Measurements from ENCODE around the gene LPO. TPM values are rescaled to one million over a fixed set of nuclear protein-coding genes. Genes with fewer than 3 reads are reported as not detected.

Gene LPO
- total RNA-seq, 3 donors from 2014 or later, result 0.18 TPM; not detected in 2

DNA sequence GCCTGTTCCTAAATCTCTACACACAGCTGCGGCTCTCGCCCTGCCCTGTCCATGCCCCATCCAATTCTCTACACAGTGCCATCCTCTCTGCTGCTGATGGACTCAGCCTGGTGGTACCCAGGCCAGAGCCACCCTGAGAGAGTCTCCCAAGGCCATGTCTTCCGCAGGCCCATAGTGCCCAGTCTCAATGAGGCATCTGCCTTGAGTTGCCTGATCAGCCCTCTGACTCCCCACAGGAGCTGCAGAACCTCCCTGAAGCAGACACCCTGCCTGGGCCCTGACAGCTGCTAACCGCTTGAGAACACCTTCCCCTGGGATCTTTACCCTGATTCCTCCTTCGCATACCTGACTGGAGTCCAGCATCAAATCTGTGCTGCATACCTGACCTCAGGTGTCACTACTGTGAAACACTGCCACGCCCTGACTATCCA, 76.9 kb downstream of the LPO start:
- Mint-ChIP-seq H3K4me3 (no peak overlapping the region), H3K27me3 (ENCODE audit: low read depth) (no peaks in the 10 kb centered on the region), H3K36me3 (ENCODE audit: insufficient read depth) (peaks cover 7% of the 10 kb centered on the region), H3K9me3 (no peaks in the 10 kb centered on the region), H3K4me1 (ENCODE audit: low read depth) (peaks cover 14% of the 10 kb centered on the region)
- DNase-seq (no peak), ATAC-seq (no peak)

DNA sequence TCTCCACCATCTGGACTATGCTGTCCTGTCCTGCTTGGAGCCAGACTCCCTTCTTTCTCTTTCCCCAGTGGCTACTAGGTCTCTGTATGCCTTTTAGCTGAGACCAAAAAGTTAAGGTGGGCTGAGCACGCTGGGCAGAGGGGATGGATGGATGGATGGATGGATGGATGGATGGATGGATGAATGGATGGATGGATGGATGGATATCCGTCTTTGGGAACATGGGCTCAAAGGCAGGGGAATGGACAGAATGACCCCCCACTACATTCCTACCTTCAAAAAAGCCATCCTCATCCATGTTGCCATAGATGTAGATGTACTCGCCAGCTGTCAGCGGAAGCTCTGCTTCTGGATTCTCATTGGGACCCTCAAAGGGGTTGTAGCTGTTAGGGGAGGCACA, 77.4 kb downstream of the LPO start:
- DNase-seq, result no peak
- H3K36me3 Mint-ChIP-seq (ENCODE audit: insufficient read depth), result peaks cover 7% of the 10 kb centered on the region
- H3K4me1 Mint-ChIP-seq (ENCODE audit: low read depth), result peaks cover 14% of the 10 kb centered on the region
- H3K4me3 Mint-ChIP-seq, result no peak overlapping the region
- no peaks in the 10 kb centered on the region for H3K9me3 Mint-ChIP-seq
- H3K27me3 Mint-ChIP-seq (ENCODE audit: low read depth), result no peaks in the 10 kb centered on the region
- ATAC-seq, result no peak

DNA sequence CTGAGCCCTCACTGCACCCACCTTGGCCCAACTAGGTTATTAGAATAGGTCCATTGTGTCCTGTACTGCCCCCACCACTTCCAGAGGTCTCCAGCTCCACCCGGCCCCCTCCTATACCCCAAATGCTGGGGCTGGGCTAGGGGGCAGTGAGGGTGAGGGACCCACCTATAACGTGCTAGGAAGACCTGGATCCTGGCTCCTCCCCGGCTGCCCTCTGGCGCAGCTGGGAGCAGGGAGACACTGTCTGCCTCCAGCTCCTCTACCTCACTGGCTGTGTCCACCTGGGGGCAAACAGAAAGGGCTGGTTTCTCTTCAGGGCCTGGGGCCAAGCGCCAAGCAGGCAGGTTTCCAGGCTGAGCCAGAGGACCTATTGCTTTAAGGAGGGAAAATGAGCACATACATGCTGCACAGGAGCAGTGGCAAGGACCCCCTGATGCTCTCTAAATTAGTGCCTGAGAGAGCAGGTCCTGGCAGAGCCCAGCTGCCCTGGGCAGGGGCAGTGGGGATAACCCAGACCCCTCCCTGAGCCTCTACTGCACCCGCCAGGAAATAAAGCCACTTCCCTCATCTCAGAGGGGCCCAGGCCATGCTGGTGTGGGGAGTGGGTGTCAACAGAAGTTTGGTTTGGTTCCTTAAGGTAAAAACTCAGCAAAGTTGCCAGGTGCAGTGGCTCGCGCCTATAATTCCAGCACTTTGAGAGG, 78.0 kb downstream of the LPO start:
- H3K27me3 Mint-ChIP-seq (ENCODE audit: low read depth), result no peaks in the 10 kb centered on the region
- peaks cover 7% of the 10 kb centered on the region for H3K36me3 Mint-ChIP-seq (ENCODE audit: insufficient read depth)
- no peaks in the 10 kb centered on the region for H3K9me3 Mint-ChIP-seq
- H3K4me3 Mint-ChIP-seq, result no peak overlapping the region
- DNase-seq, result no peak
- ATAC-seq, result no peak
- H3K4me1 Mint-ChIP-seq (ENCODE audit: low read depth), result peaks cover 14% of the 10 kb centered on the region

DNA sequence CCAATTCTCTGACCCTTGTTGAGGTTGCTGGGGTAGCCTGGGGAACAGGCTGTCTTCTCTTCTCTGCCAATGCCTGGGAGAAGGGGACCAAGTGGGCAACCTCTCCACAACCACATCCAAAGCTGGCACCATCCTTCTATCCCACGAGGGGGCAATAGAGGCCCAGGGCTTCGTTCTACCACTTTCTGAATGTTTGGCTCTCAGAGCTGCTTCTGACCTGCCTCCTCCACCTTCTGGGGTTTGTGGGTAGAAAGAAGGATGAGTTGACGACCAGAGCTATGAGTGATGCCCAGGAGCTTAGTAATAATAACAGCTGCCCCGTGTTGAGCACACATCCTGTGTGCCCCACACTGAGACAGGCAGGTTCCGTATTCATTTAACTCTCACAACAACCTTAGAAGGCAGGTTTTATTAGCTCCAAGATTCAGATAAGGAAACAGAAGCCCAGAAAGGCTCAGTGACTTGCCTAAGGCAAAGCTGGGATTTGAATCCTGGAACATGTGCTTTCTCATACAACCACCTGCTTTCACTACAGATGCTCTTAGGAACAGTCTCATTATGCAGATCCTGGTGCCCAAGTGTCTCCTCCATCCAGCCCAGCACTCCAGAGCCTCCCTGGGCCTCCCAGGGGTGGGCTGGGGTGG, 79.2 kb downstream of the LPO start:
- ATAC-seq (peak; percentile 93 to 96), DNase-seq (peak; percentile 67)
- Mint-ChIP-seq H3K36me3 (ENCODE audit: insufficient read depth) (peaks cover 9% of the 10 kb centered on the region), H3K27me3 (ENCODE audit: low read depth) (no peaks in the 10 kb centered on the region), H3K4me1 (ENCODE audit: low read depth) (peaks cover 17% of the 10 kb centered on the region), H3K4me3 (no peak overlapping the region), H3K9me3 (no peaks in the 10 kb centered on the region)

GRCh38 chr17:58318065-58318481, 79.7 kb downstream of the LPO start:
- DNase-seq (no peak), ATAC-seq (no peak)
- H3K4me1 Mint-ChIP-seq (ENCODE audit: low read depth), result peaks cover 17% of the 10 kb centered on the region
- no peaks in the 10 kb centered on the region for H3K9me3 Mint-ChIP-seq
- no peak overlapping the region for H3K4me3 Mint-ChIP-seq
- peaks cover 9% of the 10 kb centered on the region for H3K36me3 Mint-ChIP-seq (ENCODE audit: insufficient read depth)
- no peaks in the 10 kb centered on the region for H3K27me3 Mint-ChIP-seq (ENCODE audit: low read depth)

Other genes with a start within 250 kb of the LPO start
- 100 to 1,000 TPM; 588 to 666 (median 647) TPM for gene SRSF1, start 231.3 kb upstream of the LPO start, total RNA-seq
- 10 to 100 TPM; 40.3 to 43.5 (median 42.3) TPM for gene DYNLL2, start 155.2 kb upstream of the LPO start, total RNA-seq
- gene OR4D1, start 90.2 kb upstream of the LPO start, total RNA-seq, result under 1 TPM; 0.14 to 0.33 (median 0.21) TPM
- gene OR4D2, start 71.6 kb upstream of the LPO start, total RNA-seq, result not detected
- not detected for gene EPX, start 45.9 kb upstream of the LPO start, total RNA-seq
- gene MKS1, start 19.3 kb upstream of the LPO start, total RNA-seq, result 10 to 100 TPM; 17.0 to 22.0 (median 20.0) TPM
- not detected for gene MPO, start 42.4 kb downstream of the LPO start, total RNA-seq
- gene TSPOAP1, start 90.2 kb downstream of the LPO start, total RNA-seq, result 10 to 100 TPM; 38.6 to 49.6 (median 43.2) TPM
- gene SUPT4H1, start 113.6 kb downstream of the LPO start, total RNA-seq, result 100 to 1,000 TPM; 144 to 154 (median 152) TPM
- under 1 TPM; 0.43 to 0.92 (median 0.73) TPM for gene RNF43, start 178.9 kb downstream of the LPO start, total RNA-seq
- 1 to 10 TPM; 4.4 to 5.1 (median 5.0) TPM for gene HSF5, start 249.8 kb downstream of the LPO start, total RNA-seq

All from activated T-cell treated with anti-CD3 and anti-CD28 coated beads, Interleukin-2, amount 50 U/mL, for 4 hours (primary cell).